PFSK-1 (cell line): ENCODE measurements around the gene DCTPP1.

Source experiments
- FOXP2 ChIP-seq: optimal IDR thresholded peaks from 2 replicates; pipeline ENCODE3; 2011; ENCODE audit warnings: borderline replicate concordance, control low read depth, inconsistent platforms; ENCODE audit not compliant: insufficient read depth; ENCODE audit errors: extremely low read length, extremely low read depth
- POLR2AphosphoS5 ChIP-seq: IDR thresholded peaks from 2 replicates; pipeline ENCODE4 v1.6.1; 2012; ENCODE audit warnings: low read depth, mild to moderate bottlenecking, control low read depth, low read length, moderate library complexity
- SIN3A ChIP-seq: IDR thresholded peaks from 2 replicates; pipeline ENCODE4 v1.6.1; 2012; ENCODE audit warnings: mild to moderate bottlenecking, low read length, moderate library complexity, borderline replicate concordance; ENCODE audit not compliant: insufficient read depth
- TAF1 ChIP-seq: IDR thresholded peaks from 2 replicates; pipeline ENCODE4 v1.6.1; 2012; ENCODE audit warnings: low read length, control low read depth, borderline replicate concordance; ENCODE audit not compliant: insufficient read depth
- TF ChIP-seq, protein P1 (sequence below), 2 experiments: IDR thresholded peaks; 2 replicates each; pipeline versions ENCODE4 v1.6.1 to v1.8.0; 2011 to 2012; ENCODE audit warnings: low read depth in 2 of 2, low read length in 2 of 2, control low read depth in 1 of 2, inconsistent platforms in 1 of 2, mild to moderate bottlenecking in 1 of 2, moderate library complexity in 1 of 2; ENCODE audit not compliant: insufficient read depth in 1 of 2

- TF ChIP-seq POLR2AphosphoS5 (no peak), TAF1 (no peak), SIN3A (no peak), FOXP2 (no peak)
- TF ChIP-seq, protein P1, sequence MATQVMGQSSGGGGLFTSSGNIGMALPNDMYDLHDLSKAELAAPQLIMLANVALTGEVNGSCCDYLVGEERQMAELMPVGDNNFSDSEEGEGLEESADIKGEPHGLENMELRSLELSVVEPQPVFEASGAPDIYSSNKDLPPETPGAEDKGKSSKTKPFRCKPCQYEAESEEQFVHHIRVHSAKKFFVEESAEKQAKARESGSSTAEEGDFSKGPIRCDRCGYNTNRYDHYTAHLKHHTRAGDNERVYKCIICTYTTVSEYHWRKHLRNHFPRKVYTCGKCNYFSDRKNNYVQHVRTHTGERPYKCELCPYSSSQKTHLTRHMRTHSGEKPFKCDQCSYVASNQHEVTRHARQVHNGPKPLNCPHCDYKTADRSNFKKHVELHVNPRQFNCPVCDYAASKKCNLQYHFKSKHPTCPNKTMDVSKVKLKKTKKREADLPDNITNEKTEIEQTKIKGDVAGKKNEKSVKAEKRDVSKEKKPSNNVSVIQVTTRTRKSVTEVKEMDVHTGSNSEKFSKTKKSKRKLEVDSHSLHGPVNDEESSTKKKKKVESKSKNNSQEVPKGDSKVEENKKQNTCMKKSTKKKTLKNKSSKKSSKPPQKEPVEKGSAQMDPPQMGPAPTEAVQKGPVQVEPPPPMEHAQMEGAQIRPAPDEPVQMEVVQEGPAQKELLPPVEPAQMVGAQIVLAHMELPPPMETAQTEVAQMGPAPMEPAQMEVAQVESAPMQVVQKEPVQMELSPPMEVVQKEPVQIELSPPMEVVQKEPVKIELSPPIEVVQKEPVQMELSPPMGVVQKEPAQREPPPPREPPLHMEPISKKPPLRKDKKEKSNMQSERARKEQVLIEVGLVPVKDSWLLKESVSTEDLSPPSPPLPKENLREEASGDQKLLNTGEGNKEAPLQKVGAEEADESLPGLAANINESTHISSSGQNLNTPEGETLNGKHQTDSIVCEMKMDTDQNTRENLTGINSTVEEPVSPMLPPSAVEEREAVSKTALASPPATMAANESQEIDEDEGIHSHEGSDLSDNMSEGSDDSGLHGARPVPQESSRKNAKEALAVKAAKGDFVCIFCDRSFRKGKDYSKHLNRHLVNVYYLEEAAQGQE (IDR thresholded peaks at IDR 0.05; ENCODE audit: insufficient read depth in 1 of 2, low read depth in 2 of 2, low read length in 2 of 2), result no peak
Observed at GRCh38 chr16:30478766-30479478, 49.1 kb upstream of the DCTPP1 start.
